Heart left ventricle (tissue), 16 donors: Measurements from ENCODE around the gene POLD2. TPM values are rescaled to one million over a fixed set of nuclear protein-coding genes. Genes with fewer than 3 reads are reported as not detected.

Source experiments
- ATAC-seq, 4 donors: fragments of 200-7000 bp; cut with Tn5 transposase; one replicate each; pipeline ENCODE4 v1.9.1; 2020 to 2022; ENCODE audit warnings: moderate library complexity in 4 of 4, mild to moderate bottlenecking in 3 of 4, moderate number of reproducible peaks in 1 of 4
- DNase-seq, 5 donors: peaks; one replicate each; pipeline ENCODE4 v3.0.0-alpha.2; 2020
- H3K27ac ChIP-seq, 12 donors: fragments of 200-600 bp; sonication (generic) in 4 of 12; one replicate each; pipeline versions ENCODE4 v1.5.0 to v1.8.0; 2016 to 2022; ENCODE audit warnings: mild to moderate bottlenecking in 2 of 12
- H3K27me3 ChIP-seq, 9 donors: fragments of 200-600 bp; sonication (generic) in 2 of 9; one replicate each; pipeline versions ENCODE4 v1.5.1 to v1.8.0; 2016 to 2022; ENCODE audit warnings: mild to moderate bottlenecking in 3 of 9
- H3K36me3 ChIP-seq, 9 donors: fragments of 200-600 bp; sonication (generic) in 2 of 9; one replicate each; pipeline versions ENCODE4 v1.5.0 to v1.8.0; 2018 to 2022; ENCODE audit warnings: mild to moderate bottlenecking in 2 of 9
- H3K4me1 ChIP-seq, 12 donors: fragments of 200-600 bp; sonication (generic) in 4 of 12; one replicate each; pipeline versions ENCODE4 v1.5.0 to v1.8.0; 2016 to 2022; ENCODE audit warnings: mild to moderate bottlenecking in 3 of 12
- H3K4me3 ChIP-seq, 12 donors: fragments of 200-600 bp; sonication (generic) in 4 of 12; one replicate each; pipeline versions ENCODE4 v1.5.0 to v1.8.0; 2017 to 2022; ENCODE audit warnings: mild to moderate bottlenecking in 9 of 12, moderate library complexity in 4 of 12
- H3K9me3 ChIP-seq, 12 donors: fragments of 200-600 bp; sonication (generic) in 4 of 12; one replicate each; pipeline versions ENCODE4 v1.5.0 to v1.8.0; 2016 to 2022; ENCODE audit warnings: mild to moderate bottlenecking in 1 of 12
- POLR2A ChIP-seq, 2 donors: fragments of 450-650 bp; IDR thresholded peaks; one replicate each; pipeline ENCODE4 v1.6.1; 2017; ENCODE audit warnings: antibody characterized with exemption in 2 of 2, mild to moderate bottlenecking in 2 of 2, moderate library complexity in 2 of 2
- WGBS, 4 donors: extraction: QIAGEN DNeasy Blood & Tissue Kit in 2 of 4; methylation state at CpG; one replicate each; pipeline versions ENCODE4 v1.1.5 to v1.1.7; 2013 to 2018; 5-methylcytosine and 5-hydroxymethylcytosine counted together
- intact Hi-C, 10 donors: fragments of 100-400 bp; cut with DNase I; formaldehyde crosslinking; loops; one replicate each; pipeline versions ENCODE4 v1.11.1 to v1.14.2; 2022
- polyA plus RNA-seq, 2 donors: library from polyadenylated mRNA; stranded (reverse); fragments of 200-250 nt; gene quantifications; one replicate each; pipeline ENCODE4 v1.2.3, GENCODE V29; 2013
- total RNA-seq, 9 donors: library from RNA; depleted of rRNA in 2 of 9; stranded (reverse); fragments of >200 nt in 2 of 9; fragmentation: NEBNext Ultra II Directional in 3 of 9; extraction: Animal tissue kit (Norgen Biotek cat#: 25700) in 3 of 9; gene quantifications; one replicate each; pipeline versions ENCODE4 v1.1.0 to v1.2.4, GENCODE V29; 2016 to 2023
- TF ChIP-seq, protein P1 (sequence below), 12 donors: fragments of 200-600 bp; sonication (generic) in 4 of 12; IDR thresholded peaks; one replicate each; pipeline versions ENCODE4 v1.5.0 to v1.8.0; 2018 to 2022; ENCODE audit warnings: antibody characterized with exemption in 12 of 12, mild to moderate bottlenecking in 5 of 12
- donor health status: ischemic (EF 13 %, LVEDD 7.1; RV severe dilation, severe dysfunction).
- donor health status: healthy with polysubstance abuse.
- donor health status: DM: no; HTN: yes; CAD: no.
- donor health status: DM: no; HTN: no; CAD: no.
- donor health status: ischemic (EF 25% LVEDD 6.9; RV normal size, moderate dysfunction).
- donor health status: ischemic (EF 25% LVEDD 5.7; RV mildly dilated, moderate dysfunction).
- donor health status: healthy.
- donor health status: DM: yes; HTN: yes; CAD: no.
- donor health status: ischemic (EF 35%, LVEDD 5.7; RV mildly dilated, moderate dysfunction).
- donor health status: nonischemic (EF 11% LVEDD 7.7; RV severe dilation, severe dysfunction).
- donor health status: DM: yes; HTN: yes; CAD: no.
- donor health status: PGD.
- donor health status: ischemic (EF 29% LVEDD 5.4; RV normal size, mild dysfunction).
- donor health status: nonischemic (EF 23%, LVEDD 6.1; RV moderate dilation, normal function).

POLD2 gene
- total and polyA plus RNA-seq, 11 donors = 67.0 to 176 (median 89.2) TPM

DNA sequence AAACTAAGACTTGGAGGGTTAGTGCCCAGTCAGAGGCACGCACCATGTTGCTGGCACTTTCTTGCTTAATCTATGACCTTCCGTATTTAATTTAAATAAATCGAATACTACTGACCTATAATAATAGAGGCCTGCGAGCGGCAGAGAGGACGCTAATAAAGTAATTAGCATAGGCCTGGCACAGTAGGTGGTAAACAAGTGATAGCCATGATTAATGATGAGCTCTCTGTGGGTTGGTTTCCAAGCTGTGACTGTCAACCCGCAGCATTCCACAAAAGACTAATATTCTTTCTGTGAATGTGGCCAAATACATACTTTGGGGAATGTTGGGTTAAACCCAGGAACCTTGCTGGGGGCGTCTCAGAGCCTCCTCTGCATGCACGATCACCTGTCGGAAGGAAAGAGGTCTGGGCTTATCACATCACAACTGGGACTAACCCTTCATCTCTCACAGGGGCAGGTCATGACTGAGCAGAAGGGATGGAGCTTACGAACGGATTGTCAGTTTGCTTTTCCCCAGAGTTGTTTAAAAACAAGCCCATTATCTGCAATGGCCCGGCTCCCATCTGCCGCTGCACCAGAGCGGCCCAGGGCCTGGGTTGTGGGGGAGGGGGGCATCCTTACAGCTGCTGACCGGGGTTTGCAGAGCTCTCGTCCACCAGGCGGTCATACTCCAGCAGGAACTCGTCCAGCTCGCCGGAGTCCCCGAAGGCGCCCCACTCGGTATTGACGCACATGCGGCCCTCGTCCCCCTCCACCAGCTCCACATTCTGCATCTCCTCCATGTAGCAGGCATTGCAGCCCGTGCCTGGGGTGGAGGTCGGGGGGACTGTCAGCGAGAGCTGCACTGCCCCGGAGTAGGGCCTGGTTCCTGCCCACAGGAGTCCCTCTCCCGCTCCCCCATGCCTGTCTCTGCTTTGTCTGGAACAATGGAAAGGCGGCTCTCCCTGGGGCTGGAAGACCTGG, 24.0 kb upstream of the POLD2 start:
- intact Hi-C loops = loop anchor here in 1 of 10 donors (5.0 kb wide), 1 partner anchor 45 kb away; no protein-coding TSS in a partner anchor

DNA sequence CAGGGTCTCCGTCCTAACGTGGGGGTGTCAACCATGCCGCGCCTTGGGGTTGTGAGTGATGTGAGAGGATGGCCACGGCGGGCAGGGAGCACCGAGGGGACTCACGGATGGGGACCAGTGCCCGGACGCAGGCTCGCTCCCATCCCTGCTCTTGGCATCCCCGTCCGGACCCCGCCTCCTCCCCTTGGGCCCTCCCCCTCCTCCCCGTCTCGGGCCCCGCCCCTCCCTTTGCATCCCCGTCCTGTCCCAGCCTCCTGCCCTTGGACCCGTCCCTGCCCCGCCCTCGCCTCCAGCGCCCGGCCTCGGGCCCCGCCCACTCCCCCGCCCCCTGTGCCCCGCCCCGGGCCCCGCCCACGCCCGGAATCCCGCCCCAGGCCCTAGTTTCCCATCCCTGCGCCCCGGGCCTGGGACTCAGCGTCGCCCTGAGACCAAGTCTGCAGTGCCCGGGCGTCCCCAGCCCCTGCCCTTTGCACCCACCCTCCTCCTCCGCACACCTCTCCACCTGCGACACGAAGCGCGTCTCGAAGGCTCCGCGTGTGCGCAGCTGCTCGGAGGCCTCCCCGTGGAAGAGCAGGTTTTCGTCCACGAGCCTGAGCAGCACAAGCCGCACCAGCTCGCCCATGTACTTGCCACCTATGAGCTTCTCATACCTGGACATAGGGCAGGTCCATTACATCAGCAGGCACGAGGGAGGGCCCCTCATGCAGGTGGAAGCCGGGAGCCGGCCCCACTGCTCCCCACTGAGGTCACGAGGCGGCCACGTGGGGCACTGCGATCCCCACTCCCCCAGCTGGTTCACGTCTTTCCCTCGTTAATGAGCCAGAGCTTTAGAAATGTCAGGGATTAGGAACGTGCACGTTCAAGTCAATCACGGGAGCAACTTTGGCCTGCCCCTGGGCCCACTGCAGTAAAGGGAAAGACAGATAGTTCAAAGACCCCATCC, 22.9 kb upstream of the POLD2 start:
- Histone ChIP-seq H3K27ac (peak overlapping the region in 1 of 12 donors; percentile 15), H3K9me3 (no peaks in the 10 kb centered on the region), H3K4me3 (peak overlapping the region; percentile 44 to 68 (median 54)), H3K36me3 (no peaks in the 10 kb centered on the region), H3K4me1 (peaks cover 0 to 19% (median 12%) of the 10 kb centered on the region in 12 donors), H3K27me3 (peaks cover 0 to 18% (median 0%) of the 10 kb centered on the region in 9 donors)
- intact Hi-C loops = loop anchor here in 1 of 10 donors (5.0 kb wide), 1 partner anchor 46 kb away; no protein-coding TSS in a partner anchor
- DNase-seq = peak; percentile 83 to 92 (median 90)
- WGBS, 4 donors = 22 to 38% (median 27%) methylated on average over 25 to 65 of the region's 65 CpGs
- peak; percentile 70 to 95 (median 88) for ATAC-seq
- no peak for TF ChIP-seq POLR2A (IDR thresholded peaks at IDR 0.05)
- TF ChIP-seq, protein P1, sequence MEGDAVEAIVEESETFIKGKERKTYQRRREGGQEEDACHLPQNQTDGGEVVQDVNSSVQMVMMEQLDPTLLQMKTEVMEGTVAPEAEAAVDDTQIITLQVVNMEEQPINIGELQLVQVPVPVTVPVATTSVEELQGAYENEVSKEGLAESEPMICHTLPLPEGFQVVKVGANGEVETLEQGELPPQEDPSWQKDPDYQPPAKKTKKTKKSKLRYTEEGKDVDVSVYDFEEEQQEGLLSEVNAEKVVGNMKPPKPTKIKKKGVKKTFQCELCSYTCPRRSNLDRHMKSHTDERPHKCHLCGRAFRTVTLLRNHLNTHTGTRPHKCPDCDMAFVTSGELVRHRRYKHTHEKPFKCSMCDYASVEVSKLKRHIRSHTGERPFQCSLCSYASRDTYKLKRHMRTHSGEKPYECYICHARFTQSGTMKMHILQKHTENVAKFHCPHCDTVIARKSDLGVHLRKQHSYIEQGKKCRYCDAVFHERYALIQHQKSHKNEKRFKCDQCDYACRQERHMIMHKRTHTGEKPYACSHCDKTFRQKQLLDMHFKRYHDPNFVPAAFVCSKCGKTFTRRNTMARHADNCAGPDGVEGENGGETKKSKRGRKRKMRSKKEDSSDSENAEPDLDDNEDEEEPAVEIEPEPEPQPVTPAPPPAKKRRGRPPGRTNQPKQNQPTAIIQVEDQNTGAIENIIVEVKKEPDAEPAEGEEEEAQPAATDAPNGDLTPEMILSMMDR (IDR thresholded peaks at IDR 0.05) = no peak

More for the DNA sequence above, 24.0 kb upstream of the POLD2 start:
- H3K27me3 ChIP-seq = peaks cover 0 to 18% (median 0%) of the 10 kb centered on the region in 9 donors
- H3K4me1 ChIP-seq = peaks cover 0 to 16% (median 12%) of the 10 kb centered on the region in 12 donors
- no peaks in the 10 kb centered on the region for H3K9me3 ChIP-seq
- ATAC-seq (no peak), DNase-seq (peak in 1 of 5 donors; percentile 50)
- 58 to 70% (median 60%) methylated on average over 18 to 33 of the region's 33 CpGs for WGBS, 4 donors
- no peak overlapping the region for H3K27ac ChIP-seq
- H3K4me3 ChIP-seq = no peak overlapping the region
- TF ChIP-seq POLR2A (IDR thresholded peaks at IDR 0.05) = no peak
- TF ChIP-seq, protein P1 (IDR thresholded peaks at IDR 0.05) = no peak
- no peaks in the 10 kb centered on the region for H3K36me3 ChIP-seq

GRCh38 chr7:44145479-44145968, 22.2 kb upstream of the POLD2 start:
- WGBS, 4 donors = 10 to 20% (median 13%) methylated on average over 24 to 53 of the region's 53 CpGs
- H3K27ac ChIP-seq = peak overlapping the region in 1 of 12 donors; percentile 15
- H3K4me1 ChIP-seq = peaks cover 0 to 22% (median 12%) of the 10 kb centered on the region in 12 donors
- H3K27me3 ChIP-seq = peaks cover 0 to 18% (median 0%) of the 10 kb centered on the region in 9 donors
- H3K36me3 ChIP-seq = no peaks in the 10 kb centered on the region
- TF ChIP-seq, protein P1 (IDR thresholded peaks at IDR 0.05) = no peak
- TF ChIP-seq POLR2A (IDR thresholded peaks at IDR 0.05) = no peak
- intact Hi-C loops = loop anchor here in 1 of 10 donors (5.0 kb wide), 1 partner anchor 47 kb away; no protein-coding TSS in a partner anchor
- H3K4me3 ChIP-seq = peak overlapping the region; percentile 44 to 68 (median 54)
- ATAC-seq = peak in 3 of 4 donors; percentile 4 to 17 (median 16)
- H3K9me3 ChIP-seq = no peaks in the 10 kb centered on the region
- DNase-seq = no peak
